Dendritic cell treated with granulocyte-macrophage colony-stimulating factor and Interleukin-4, amounts not matched to agents 40 ng/mL and 50 ng/mL, for 4 days (primary cell): ENCODE data around the gene PLXNA2.

Experiments used
- H3K27ac Mint-ChIP-seq: one replicate; pipeline ENCODE4 v1.8.0; 2022; ENCODE audit warnings: mild to moderate bottlenecking, mixed read lengths
- H3K27me3 Mint-ChIP-seq: one replicate; pipeline ENCODE4 v1.8.0; 2022; ENCODE audit warnings: mild to moderate bottlenecking, mixed read lengths
- H3K36me3 Mint-ChIP-seq: one replicate; pipeline ENCODE4 v1.8.0; 2022; ENCODE audit warnings: low read depth, mixed read lengths
- H3K4me1 Mint-ChIP-seq: one replicate; pipeline ENCODE4 v1.8.0; 2022; ENCODE audit warnings: low read depth, mixed read lengths
- H3K4me3 Mint-ChIP-seq: one replicate; pipeline ENCODE4 v1.8.0; 2022; ENCODE audit warnings: mild to moderate bottlenecking, moderate library complexity, mixed read lengths
- H3K9me3 Mint-ChIP-seq: one replicate; pipeline ENCODE4 v1.8.0; 2022; ENCODE audit warnings: mixed read lengths
- intact Hi-C: fragments of 100-400 bp; cut with micrococcal nuclease; formaldehyde crosslinking; loops from one replicate; pipeline ENCODE4 v1.15.0; 2022

The PLXNA2 gene

GRCh38 chr1:208162903-208163302 lies 81.3 kb downstream of the PLXNA2 start:
- Mint-ChIP-seq H3K27me3 (peaks cover 52% of the 10 kb centered on the region), H3K9me3 (no peaks in the 10 kb centered on the region), H3K4me3 (no peak overlapping the region), H3K36me3 (no peaks in the 10 kb centered on the region), H3K4me1 (peaks cover 8% of the 10 kb centered on the region), H3K27ac (no peak overlapping the region)
- intact Hi-C loops = no loop called here

- intact Hi-C loops = no loop called here
- Mint-ChIP-seq H3K27me3 (peaks cover 56% of the 10 kb centered on the region), H3K36me3 (no peaks in the 10 kb centered on the region), H3K4me1 (peaks cover 8% of the 10 kb centered on the region), H3K9me3 (no peaks in the 10 kb centered on the region), H3K27ac (no peak overlapping the region), H3K4me3 (no peak overlapping the region)
These were observed 82.4 kb downstream of the PLXNA2 start for GRCh38 chr1:208161656-208162375.

GRCh38 chr1:208161005-208161404 lies 83.2 kb downstream of the PLXNA2 start:
- no peaks in the 10 kb centered on the region for H3K36me3 Mint-ChIP-seq
- H3K27ac Mint-ChIP-seq = no peak overlapping the region
- H3K27me3 Mint-ChIP-seq = peaks cover 52% of the 10 kb centered on the region
- no peak overlapping the region for H3K4me3 Mint-ChIP-seq
- peaks cover 8% of the 10 kb centered on the region for H3K4me1 Mint-ChIP-seq
- intact Hi-C loops = no loop called here
- H3K9me3 Mint-ChIP-seq = no peaks in the 10 kb centered on the region

- intact Hi-C loops = no loop called here
- Mint-ChIP-seq H3K27ac (no peak overlapping the region), H3K4me3 (no peak overlapping the region), H3K4me1 (peaks cover 8% of the 10 kb centered on the region), H3K9me3 (no peaks in the 10 kb centered on the region), H3K36me3 (no peaks in the 10 kb centered on the region), H3K27me3 (peaks cover 46% of the 10 kb centered on the region)
These were observed 83.8 kb downstream of the PLXNA2 start for GRCh38 chr1:208160259-208160819.

- Mint-ChIP-seq H3K9me3 (no peaks in the 10 kb centered on the region), H3K27me3 (peaks cover 42% of the 10 kb centered on the region), H3K36me3 (no peaks in the 10 kb centered on the region), H3K4me1 (peaks cover 8% of the 10 kb centered on the region), H3K27ac (peak overlapping the region; percentile 6), H3K4me3 (no peak overlapping the region)
- intact Hi-C loops = no loop called here
These were observed 84.5 kb downstream of the PLXNA2 start for GRCh38 chr1:208159555-208160258.

GRCh38 chr1:208158640-208159554 lies 85.3 kb downstream of the PLXNA2 start:
- H3K36me3 Mint-ChIP-seq = no peaks in the 10 kb centered on the region
- intact Hi-C loops = no loop called here
- H3K27me3 Mint-ChIP-seq = peaks cover 38% of the 10 kb centered on the region
- peak overlapping the region; percentile 6 for H3K27ac Mint-ChIP-seq
- H3K4me3 Mint-ChIP-seq = no peak overlapping the region
- H3K9me3 Mint-ChIP-seq = no peaks in the 10 kb centered on the region
- peaks cover 8% of the 10 kb centered on the region for H3K4me1 Mint-ChIP-seq

- H3K36me3 Mint-ChIP-seq = no peaks in the 10 kb centered on the region
- H3K4me3 Mint-ChIP-seq = no peak overlapping the region
- H3K4me1 Mint-ChIP-seq = peaks cover 8% of the 10 kb centered on the region
- no peak overlapping the region for H3K27ac Mint-ChIP-seq
- no peaks in the 10 kb centered on the region for H3K9me3 Mint-ChIP-seq
- peaks cover 28% of the 10 kb centered on the region for H3K27me3 Mint-ChIP-seq
- intact Hi-C loops = no loop called here
These were observed 86.4 kb downstream of the PLXNA2 start for GRCh38 chr1:208157769-208158168.

- H3K4me1 Mint-ChIP-seq = peaks cover 8% of the 10 kb centered on the region
- no peaks in the 10 kb centered on the region for H3K36me3 Mint-ChIP-seq
These were observed 87.4 kb downstream of the PLXNA2 start for GRCh38 chr1:208156741-208157140.

GRCh38 chr1:208156310-208156709 lies 87.9 kb downstream of the PLXNA2 start:
- Mint-ChIP-seq H3K36me3 (no peaks in the 10 kb centered on the region), H3K9me3 (no peaks in the 10 kb centered on the region), H3K27me3 (peaks cover 20% of the 10 kb centered on the region), H3K4me3 (no peak overlapping the region), H3K4me1 (peaks cover 8% of the 10 kb centered on the region), H3K27ac (no peak overlapping the region)
- intact Hi-C loops = no loop called here

More at GRCh38 chr1:208156741-208157140, 87.4 kb downstream of the PLXNA2 start:
- no peak overlapping the region for H3K27ac Mint-ChIP-seq
- intact Hi-C loops = no loop called here
- peaks cover 22% of the 10 kb centered on the region for H3K27me3 Mint-ChIP-seq
- H3K4me3 Mint-ChIP-seq = no peak overlapping the region
- no peaks in the 10 kb centered on the region for H3K9me3 Mint-ChIP-seq

GRCh38 chr1:208154679-208155642 lies 89.2 kb downstream of the PLXNA2 start:
- no peak overlapping the region for H3K4me3 Mint-ChIP-seq
- intact Hi-C loops = no loop called here
- H3K9me3 Mint-ChIP-seq = no peaks in the 10 kb centered on the region
- no peaks in the 10 kb centered on the region for H3K36me3 Mint-ChIP-seq
- peaks cover 8% of the 10 kb centered on the region for H3K4me1 Mint-ChIP-seq
- H3K27me3 Mint-ChIP-seq = peaks cover 17% of the 10 kb centered on the region
- H3K27ac Mint-ChIP-seq = no peak overlapping the region

GRCh38 chr1:208154040-208154439 lies 90.1 kb downstream of the PLXNA2 start:
- Mint-ChIP-seq H3K36me3 (no peaks in the 10 kb centered on the region), H3K4me1 (no peaks in the 10 kb centered on the region), H3K27me3 (peaks cover 16% of the 10 kb centered on the region), H3K27ac (no peak overlapping the region), H3K4me3 (no peak overlapping the region), H3K9me3 (no peaks in the 10 kb centered on the region)
- intact Hi-C loops = no loop called here

- Mint-ChIP-seq H3K4me1 (no peaks in the 10 kb centered on the region), H3K9me3 (no peaks in the 10 kb centered on the region), H3K4me3 (no peak overlapping the region), H3K36me3 (no peaks in the 10 kb centered on the region), H3K27me3 (peaks cover 16% of the 10 kb centered on the region), H3K27ac (no peak overlapping the region)
- intact Hi-C loops = no loop called here
These were observed 90.8 kb downstream of the PLXNA2 start for GRCh38 chr1:208153386-208153785.
